GM23338 (cell line): ENCODE measurements around the gene RNH1. TPM values are rescaled to one million over a fixed set of nuclear protein-coding genes. Genes with fewer than 3 reads are reported as not detected.

Experiments used
- EZH2phosphoT487 ChIP-seq: fragments of 200-600 bp; sonication (generic); IDR thresholded peaks from one replicate; pipeline ENCODE4 v1.8.1; 2018; ENCODE audit warnings: antibody characterized with exemption; ENCODE audit not compliant: unreplicated experiment
- JUNB ChIP-seq: IDR thresholded peaks from one replicate; pipeline ENCODE4 v1.6.1; 2016; ENCODE audit warnings: antibody characterized with exemption; ENCODE audit not compliant: unreplicated experiment
- polyA plus RNA-seq: library from polyadenylated mRNA; unstranded; fragments of >200 nt; fragmentation: Nextera tagmentation; extraction: Ambion mirVana; gene quantifications from 2 replicates; pipeline ENCODE4 v1.2.1, GENCODE V29; 2016
- total RNA-seq: library from RNA; depleted of rRNA; stranded (reverse); fragments of >200 nt; shearing (Covaris generic); gene quantifications from 2 replicates; pipeline ENCODE4 v1.2.3, GENCODE V29; 2014
- TF ChIP-seq, protein P1 (sequence below): fragments of 250-450 bp; sonication (Bioruptor Pico); IDR thresholded peaks from 2 replicates; pipeline ENCODE4 v1.5.0; 2020; ENCODE audit warnings: mild to moderate bottlenecking, moderate library complexity
- TF ChIP-seq, protein P2 (sequence below), 2 experiments: fragments of 200-600 bp in 1 of 2; sonication (generic) in 1 of 2; conservative IDR thresholded peaks; 2 replicates each; pipeline versions ENCODE4 v1.5.1 to v1.6.1; 2016 to 2017; ENCODE audit warnings: antibody characterized with exemption in 2 of 2, low read depth in 2 of 2, mild to moderate bottlenecking in 2 of 2, moderate library complexity in 1 of 2
- TF ChIP-seq, protein P3 (sequence below): IDR thresholded peaks from one replicate; pipeline ENCODE4 v1.6.1; 2018; ENCODE audit warnings: antibody characterized with exemption; ENCODE audit not compliant: unreplicated experiment
- TF ChIP-seq, protein P4 (sequence below): IDR thresholded peaks from 2 replicates; pipeline ENCODE4 v1.6.1; 2016; ENCODE audit warnings: antibody characterized with exemption

The RNH1 gene
- total and polyA plus RNA-seq, 2 experiments from 2014 or later: 33.3 to 56.3 TPM

DNA sequence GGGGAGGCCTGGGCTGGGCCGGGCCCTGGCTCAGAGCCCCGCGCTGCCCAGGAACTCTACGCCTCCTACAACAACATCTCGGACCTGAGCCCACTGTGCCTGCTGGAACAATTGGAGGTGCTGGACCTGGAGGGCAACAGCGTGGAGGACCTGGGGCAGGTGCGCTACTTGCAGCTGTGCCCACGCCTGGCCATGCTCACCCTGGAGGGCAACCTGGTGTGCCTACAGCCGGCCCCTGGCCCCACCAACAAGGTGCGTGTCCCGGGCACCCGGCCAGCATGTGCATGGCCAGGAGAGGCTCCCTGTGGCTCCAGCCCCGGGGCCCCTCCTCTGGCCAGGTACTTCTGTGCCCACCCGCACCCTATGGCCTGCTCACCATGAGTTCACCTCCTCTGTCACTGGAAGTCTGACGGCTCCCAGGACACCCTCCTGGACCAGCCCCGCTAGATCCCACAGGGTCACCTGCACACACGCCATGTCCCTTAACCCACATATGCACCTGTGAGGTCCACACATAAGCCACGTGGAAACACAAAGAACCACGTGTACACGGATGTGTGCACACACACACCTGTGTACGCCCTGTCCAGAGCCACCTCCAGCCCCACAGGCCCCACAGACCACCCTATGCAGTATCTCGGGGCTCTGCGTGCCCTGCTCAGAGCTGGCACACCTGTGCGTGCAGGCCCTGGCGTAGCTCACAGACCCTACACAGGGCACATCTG lies 43.1 kb upstream of the RNH1 start (continued):
- TF ChIP-seq, protein P1, sequence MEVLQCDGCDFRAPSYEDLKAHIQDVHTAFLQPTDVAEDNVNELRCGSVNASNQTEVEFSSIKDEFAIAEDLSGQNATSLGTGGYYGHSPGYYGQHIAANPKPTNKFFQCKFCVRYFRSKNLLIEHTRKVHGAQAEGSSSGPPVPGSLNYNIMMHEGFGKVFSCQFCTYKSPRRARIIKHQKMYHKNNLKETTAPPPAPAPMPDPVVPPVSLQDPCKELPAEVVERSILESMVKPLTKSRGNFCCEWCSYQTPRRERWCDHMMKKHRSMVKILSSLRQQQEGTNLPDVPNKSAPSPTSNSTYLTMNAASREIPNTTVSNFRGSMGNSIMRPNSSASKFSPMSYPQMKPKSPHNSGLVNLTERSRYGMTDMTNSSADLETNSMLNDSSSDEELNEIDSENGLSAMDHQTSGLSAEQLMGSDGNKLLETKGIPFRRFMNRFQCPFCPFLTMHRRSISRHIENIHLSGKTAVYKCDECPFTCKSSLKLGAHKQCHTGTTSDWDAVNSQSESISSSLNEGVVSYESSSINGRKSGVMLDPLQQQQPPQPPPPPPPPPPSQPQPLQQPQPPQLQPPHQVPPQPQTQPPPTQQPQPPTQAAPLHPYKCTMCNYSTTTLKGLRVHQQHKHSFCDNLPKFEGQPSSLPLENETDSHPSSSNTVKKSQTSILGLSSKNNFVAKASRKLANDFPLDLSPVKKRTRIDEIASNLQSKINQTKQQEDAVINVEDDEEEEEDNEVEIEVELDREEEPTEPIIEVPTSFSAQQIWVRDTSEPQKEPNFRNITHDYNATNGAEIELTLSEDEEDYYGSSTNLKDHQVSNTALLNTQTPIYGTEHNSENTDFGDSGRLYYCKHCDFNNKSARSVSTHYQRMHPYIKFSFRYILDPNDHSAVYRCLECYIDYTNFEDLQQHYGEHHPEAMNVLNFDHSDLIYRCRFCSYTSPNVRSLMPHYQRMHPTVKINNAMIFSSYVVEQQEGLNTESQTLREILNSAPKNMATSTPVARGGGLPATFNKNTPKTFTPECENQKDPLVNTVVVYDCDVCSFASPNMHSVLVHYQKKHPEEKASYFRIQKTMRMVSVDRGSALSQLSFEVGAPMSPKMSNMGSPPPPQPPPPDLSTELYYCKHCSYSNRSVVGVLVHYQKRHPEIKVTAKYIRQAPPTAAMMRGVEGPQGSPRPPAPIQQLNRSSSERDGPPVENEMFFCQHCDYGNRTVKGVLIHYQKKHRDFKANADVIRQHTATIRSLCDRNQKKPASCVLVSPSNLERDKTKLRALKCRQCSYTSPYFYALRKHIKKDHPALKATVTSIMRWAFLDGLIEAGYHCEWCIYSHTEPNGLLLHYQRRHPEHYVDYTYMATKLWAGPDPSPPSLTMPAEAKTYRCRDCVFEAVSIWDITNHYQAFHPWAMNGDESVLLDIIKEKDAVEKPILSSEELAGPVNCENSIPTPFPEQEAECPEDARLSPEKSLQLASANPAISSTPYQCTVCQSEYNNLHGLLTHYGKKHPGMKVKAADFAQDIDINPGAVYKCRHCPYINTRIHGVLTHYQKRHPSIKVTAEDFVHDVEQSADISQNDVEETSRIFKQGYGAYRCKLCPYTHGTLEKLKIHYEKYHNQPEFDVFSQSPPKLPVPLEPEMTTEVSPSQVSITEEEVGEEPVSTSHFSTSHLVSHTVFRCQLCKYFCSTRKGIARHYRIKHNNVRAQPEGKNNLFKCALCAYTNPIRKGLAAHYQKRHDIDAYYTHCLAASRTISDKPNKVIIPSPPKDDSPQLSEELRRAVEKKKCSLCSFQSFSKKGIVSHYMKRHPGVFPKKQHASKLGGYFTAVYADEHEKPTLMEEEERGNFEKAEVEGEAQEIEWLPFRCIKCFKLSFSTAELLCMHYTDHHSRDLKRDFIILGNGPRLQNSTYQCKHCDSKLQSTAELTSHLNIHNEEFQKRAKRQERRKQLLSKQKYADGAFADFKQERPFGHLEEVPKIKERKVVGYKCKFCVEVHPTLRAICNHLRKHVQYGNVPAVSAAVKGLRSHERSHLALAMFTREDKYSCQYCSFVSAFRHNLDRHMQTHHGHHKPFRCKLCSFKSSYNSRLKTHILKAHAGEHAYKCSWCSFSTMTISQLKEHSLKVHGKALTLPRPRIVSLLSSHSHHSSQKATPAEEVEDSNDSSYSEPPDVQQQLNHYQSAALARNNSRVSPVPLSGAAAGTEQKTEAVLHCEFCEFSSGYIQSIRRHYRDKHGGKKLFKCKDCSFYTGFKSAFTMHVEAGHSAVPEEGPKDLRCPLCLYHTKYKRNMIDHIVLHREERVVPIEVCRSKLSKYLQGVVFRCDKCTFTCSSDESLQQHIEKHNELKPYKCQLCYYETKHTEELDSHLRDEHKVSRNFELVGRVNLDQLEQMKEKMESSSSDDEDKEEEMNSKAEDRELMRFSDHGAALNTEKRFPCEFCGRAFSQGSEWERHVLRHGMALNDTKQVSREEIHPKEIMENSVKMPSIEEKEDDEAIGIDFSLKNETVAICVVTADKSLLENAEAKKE (CRISPR knock-in tag): no peak
- TF ChIP-seq, protein P2, sequence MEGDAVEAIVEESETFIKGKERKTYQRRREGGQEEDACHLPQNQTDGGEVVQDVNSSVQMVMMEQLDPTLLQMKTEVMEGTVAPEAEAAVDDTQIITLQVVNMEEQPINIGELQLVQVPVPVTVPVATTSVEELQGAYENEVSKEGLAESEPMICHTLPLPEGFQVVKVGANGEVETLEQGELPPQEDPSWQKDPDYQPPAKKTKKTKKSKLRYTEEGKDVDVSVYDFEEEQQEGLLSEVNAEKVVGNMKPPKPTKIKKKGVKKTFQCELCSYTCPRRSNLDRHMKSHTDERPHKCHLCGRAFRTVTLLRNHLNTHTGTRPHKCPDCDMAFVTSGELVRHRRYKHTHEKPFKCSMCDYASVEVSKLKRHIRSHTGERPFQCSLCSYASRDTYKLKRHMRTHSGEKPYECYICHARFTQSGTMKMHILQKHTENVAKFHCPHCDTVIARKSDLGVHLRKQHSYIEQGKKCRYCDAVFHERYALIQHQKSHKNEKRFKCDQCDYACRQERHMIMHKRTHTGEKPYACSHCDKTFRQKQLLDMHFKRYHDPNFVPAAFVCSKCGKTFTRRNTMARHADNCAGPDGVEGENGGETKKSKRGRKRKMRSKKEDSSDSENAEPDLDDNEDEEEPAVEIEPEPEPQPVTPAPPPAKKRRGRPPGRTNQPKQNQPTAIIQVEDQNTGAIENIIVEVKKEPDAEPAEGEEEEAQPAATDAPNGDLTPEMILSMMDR (conservative IDR thresholded peaks at IDR 0.05; ENCODE audit: low read depth in 2 of 2): no peak
- TF ChIP-seq EZH2phosphoT487: no peak
- no peak for TF ChIP-seq JUNB
- TF ChIP-seq, protein P3, sequence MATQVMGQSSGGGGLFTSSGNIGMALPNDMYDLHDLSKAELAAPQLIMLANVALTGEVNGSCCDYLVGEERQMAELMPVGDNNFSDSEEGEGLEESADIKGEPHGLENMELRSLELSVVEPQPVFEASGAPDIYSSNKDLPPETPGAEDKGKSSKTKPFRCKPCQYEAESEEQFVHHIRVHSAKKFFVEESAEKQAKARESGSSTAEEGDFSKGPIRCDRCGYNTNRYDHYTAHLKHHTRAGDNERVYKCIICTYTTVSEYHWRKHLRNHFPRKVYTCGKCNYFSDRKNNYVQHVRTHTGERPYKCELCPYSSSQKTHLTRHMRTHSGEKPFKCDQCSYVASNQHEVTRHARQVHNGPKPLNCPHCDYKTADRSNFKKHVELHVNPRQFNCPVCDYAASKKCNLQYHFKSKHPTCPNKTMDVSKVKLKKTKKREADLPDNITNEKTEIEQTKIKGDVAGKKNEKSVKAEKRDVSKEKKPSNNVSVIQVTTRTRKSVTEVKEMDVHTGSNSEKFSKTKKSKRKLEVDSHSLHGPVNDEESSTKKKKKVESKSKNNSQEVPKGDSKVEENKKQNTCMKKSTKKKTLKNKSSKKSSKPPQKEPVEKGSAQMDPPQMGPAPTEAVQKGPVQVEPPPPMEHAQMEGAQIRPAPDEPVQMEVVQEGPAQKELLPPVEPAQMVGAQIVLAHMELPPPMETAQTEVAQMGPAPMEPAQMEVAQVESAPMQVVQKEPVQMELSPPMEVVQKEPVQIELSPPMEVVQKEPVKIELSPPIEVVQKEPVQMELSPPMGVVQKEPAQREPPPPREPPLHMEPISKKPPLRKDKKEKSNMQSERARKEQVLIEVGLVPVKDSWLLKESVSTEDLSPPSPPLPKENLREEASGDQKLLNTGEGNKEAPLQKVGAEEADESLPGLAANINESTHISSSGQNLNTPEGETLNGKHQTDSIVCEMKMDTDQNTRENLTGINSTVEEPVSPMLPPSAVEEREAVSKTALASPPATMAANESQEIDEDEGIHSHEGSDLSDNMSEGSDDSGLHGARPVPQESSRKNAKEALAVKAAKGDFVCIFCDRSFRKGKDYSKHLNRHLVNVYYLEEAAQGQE: no peak
- TF ChIP-seq, protein P4, sequence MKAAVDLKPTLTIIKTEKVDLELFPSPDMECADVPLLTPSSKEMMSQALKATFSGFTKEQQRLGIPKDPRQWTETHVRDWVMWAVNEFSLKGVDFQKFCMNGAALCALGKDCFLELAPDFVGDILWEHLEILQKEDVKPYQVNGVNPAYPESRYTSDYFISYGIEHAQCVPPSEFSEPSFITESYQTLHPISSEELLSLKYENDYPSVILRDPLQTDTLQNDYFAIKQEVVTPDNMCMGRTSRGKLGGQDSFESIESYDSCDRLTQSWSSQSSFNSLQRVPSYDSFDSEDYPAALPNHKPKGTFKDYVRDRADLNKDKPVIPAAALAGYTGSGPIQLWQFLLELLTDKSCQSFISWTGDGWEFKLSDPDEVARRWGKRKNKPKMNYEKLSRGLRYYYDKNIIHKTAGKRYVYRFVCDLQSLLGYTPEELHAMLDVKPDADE: no peak
